Measurements from ENCODE around the gene CHRD.

The CHRD gene

DNA sequence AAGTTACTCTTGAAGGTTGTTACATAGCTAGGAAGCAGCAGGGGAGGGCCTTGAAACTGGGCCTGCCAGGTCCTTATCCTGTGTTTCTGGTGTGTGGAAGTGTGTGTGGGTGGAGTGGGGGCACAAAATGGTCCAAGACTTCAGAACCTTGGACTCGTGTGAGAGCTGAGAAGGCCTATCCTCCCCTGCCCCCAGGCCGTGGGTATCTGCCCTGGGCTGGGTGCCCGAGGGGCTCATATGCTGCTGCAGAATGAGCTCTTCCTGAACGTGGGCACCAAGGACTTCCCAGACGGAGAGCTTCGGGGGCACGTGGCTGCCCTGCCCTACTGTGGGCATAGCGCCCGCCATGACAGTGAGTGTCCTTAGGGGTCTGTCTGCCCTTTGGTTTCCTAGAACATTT lies 4.5 kb downstream of the CHRD start:
- no peak for DNase-seq

DNA sequence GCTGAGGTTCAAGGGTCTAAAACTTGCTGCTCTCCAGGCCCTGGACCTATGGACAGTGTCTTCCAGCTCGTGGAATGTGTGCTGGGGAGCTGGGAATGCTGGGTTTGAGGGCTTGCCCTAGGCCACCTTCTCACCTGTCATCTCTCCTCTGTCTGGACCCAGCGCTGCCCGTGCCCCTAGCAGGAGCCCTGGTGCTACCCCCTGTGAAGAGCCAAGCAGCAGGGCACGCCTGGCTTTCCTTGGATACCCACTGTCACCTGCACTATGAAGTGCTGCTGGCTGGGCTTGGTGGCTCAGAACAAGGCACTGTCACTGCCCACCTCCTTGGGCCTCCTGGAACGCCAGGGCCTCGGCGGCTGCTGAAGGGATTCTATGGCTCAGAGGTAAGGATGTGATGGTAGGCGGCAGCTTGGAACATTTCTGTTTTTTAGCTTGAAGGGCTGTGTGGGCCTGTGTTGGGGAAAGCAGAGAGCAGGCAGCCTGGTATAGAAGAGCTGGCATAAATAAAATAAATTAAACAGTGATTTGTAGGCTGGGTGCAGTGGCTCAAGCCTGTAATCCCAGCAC lies 5.1 kb downstream of the CHRD start:
- no peak for DNase-seq

GRCh38 chr3:184386047-184386806 lies 6.4 kb downstream of the CHRD start:
- DNase-seq = no peak

DNA sequence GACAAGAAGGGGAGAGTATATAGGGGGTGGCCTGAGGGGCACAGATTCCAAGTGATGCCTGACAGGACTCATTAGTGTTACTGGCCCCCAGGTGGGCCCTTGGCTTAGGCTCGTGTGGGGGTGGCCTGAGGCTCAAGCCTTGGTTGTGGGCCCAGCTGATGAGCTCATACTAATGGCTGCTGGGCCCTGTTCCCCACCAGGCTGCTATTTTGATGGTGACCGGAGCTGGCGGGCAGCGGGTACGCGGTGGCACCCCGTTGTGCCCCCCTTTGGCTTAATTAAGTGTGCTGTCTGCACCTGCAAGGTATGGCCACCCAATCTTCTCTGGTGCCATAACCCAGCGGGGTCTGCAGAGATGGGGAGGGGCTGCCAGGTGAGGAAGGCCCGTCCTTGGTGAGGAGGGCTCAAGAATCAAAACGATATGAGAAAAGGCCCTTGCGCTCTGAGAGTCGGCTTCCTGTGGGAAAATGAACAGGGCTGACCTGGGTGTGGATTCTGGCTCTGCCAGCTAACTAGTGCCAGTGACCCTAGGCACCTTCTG lies 7.4 kb downstream of the CHRD start:
- DNase-seq = no peak

DNA sequence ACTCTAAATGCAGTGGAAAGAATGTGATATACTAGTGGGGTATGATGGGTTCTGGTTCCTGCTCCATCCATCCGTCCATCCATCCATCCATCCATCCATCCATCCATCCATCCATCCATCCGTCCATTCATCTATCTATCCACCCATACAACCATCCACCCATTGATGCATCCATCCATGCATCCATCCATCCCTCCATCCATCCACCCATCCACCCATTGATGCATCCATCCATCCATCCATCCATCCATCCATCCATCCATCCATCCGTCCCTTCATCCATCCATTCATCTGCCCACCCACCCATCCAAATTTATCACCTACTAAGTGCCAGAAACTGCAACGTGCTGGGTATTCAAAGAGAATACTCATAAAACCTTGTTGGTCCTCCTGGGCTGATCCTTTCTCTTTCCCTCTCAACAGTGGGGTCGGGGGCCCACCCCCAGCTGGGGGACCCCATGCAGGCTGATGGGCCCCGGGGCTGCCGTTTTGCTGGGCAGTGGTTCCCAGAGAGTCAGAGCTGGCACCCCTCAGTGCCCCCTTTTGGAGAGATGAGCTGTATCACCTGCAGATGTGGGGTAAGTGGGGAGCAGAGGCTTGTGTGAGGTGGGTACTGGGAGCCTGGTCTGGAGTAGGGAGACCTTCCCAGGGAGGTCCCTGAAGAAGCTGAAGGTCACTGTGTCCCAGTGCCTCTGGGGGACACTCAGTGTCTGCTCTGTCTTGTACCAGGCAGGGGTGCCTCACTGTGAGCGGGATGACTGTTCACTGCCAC lies 8.5 kb downstream of the CHRD start:
- DNase-seq = no peak

GRCh38 chr3:184388936-184389230 lies 9.0 kb downstream of the CHRD start:
- DNase-seq = no peak

- no peak for DNase-seq
Observed at GRCh38 chr3:184389384-184389783, 9.5 kb downstream of the CHRD start.

GRCh38 chr3:184389935-184390528 lies 10.2 kb downstream of the CHRD start:
- no peak for DNase-seq

DNA sequence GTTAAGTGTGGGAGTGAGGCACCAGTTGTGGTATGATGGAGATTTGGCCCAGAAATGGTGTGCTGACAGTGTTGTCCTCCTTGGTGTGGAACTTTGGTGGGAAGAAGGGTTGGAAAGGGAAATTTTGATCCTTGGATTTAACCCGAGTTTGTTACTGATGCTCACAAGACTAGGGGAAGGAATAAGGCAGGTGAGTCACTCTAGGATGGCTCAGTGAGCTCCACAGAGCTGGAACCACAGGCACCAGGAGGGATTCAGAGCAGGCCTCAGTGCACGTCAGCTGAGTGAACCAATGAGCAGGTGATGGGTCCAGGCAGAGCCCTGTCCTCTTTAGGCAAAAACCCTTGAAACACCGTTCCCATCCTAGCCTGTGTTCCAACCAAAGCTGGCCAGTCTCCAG lies 11.4 kb downstream of the CHRD start:
- DNase-seq = no peak

DNA sequence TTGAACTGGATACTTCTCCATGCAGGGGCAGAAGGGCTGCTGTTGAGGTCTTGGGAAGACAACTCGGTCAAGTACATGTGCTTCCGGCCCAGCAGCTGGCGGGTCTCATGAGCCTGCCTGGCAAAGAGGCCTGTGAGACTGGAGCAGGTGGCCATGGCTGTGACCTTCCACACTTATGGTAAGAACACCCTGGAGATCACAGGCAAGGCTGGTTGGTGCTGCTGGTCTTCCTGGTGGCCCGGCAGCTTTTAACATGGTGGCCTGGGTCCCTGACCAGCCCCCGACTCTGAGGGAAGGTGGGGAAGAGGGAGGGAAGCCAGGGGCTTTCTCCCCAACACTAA lies 15.4 kb downstream of the CHRD start:
- no peak for DNase-seq

DNA sequence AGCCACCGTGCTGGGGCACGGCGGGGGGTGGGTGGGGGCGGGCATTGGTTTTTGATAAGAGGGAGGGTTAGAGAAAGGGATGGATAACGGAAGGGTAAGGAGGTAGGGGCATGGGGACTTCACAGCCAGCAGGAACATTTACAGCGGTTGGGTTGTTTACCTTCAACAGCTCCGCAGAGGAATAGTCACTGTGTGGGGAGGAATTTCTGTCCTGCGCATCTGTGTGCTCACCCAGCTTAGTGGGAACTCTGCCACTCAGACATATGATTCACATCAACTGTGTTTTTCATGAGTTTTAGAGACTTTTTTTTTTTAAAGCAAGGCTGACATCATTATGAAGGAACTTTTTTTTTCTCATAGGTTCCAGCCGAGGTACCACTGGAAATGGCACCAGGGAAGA lies 19.6 kb downstream of the CHRD start:
- no peak for DNase-seq

GRCh38 chr3:184405075-184406030 lies 25.5 kb downstream of the CHRD start:
- no peak for DNase-seq

GRCh38 chr3:184409331-184409926 lies 29.6 kb downstream of the CHRD start:
- no peak for DNase-seq

GRCh38 chr3:184409946-184410500 lies 30.2 kb downstream of the CHRD start:
- DNase-seq = no peak

DNA sequence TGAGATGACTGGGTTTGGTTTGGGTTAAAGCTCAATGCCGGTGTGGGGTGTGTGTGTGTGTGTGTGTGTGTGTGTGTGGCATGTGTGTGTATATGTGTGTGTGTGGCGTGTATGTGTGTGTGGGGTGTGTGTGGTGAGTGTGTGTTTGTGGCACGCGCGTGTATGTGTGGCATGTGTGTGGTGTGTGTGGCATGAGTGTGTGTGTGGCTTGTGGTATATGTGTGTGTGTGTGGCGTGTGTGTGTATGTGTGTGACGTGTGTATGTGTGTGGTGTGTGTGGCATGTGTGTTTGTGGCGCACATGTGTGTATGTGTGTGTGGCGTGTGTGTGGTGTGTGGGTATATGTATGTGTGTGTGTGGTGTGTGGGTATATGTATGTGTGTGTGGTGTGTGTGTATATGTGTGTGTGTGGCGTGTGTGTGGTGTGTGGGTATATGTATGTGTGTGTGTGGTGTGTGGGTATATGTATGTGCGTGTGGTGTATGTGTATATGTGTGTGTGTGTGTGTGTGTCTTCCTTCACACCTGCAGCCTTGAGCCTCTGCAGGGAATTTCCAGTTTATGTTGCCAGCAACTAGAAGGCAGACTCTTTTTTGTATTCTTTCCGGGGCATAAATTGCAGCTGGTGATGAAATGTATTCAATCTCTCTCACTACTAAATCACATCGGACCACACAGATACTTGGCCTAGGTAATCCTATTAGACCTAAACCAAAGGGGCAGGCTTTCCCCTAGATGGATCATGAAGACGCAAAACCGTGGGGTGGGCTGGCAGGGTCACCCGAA lies 34.8 kb downstream of the CHRD start:
- DNase-seq = peak in 1 of 5 experiments; percentile 18

DNA sequence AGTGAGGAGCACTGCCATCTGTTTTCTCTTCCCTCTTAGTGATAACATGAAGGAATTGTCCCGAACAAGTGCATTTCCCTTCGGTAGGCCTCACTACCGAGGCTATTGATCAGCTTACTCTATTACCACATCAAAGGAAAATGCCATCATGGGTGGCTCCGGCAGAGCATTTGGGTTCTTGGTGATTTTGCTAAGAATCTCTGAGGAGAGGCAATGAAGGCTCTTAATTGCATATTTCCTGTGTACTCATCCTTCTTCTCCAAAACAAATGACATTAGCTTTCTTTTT lies 35.3 kb downstream of the CHRD start:
- no peak for DNase-seq

- peak; percentile 19 to 78 (median 46) for DNase-seq
Observed at GRCh38 chr3:184417619-184418327, 37.9 kb downstream of the CHRD start.

- no peak for DNase-seq
Observed at GRCh38 chr3:184419171-184419570, 39.3 kb downstream of the CHRD start.

DNA sequence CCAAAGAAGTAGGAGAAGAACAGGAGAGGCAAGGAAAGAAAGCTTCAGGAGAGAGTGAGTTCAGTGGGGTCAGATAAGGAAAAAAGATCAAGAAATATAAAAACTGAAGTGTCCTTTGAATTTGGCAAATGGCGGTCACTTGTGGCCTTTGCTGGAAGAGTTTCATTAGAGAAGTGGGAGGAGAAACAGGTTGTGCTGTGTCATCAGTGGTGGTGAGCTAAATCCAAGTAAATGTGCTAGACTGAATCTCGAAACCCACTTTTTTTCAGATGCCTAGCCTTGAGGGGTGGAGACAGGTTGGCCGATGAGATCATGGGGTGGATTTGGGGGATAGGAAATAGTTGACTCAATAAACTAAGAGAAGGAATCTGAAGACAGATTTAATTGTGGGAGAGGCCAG lies 43.7 kb downstream of the CHRD start:
- no peak for DNase-seq

DNA sequence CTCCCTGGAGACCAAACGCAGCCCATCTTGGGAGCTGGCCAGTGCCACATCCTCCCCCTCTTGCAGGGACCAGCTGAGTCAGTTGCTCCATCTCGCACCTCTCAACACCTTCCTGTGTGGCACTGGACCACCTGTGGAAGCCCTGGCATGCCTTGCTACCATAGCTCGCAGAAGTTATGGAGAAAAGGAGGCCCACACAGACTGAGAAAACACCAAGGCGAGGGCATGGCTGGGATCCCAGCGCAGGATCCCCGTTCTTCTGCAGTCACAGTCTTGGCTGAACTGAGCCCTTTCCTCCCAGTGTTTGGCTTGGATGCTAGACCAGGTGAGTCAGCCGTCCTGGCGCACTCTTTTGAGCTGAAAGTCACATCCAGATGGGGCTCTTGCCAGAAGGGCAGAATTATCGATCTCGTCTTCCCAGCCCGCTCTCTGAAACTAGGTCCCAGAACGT lies 46.9 kb downstream of the CHRD start:
- DNase-seq = no peak

All from T-helper 2 cell (primary cell).